ENCODE data around the gene SUPT3H.
"Not testable (repeated sequence)": the region's sequence is repeated elsewhere in the genome, so short reads cannot be mapped to it uniquely, and the experiment has no call there.

DNA sequence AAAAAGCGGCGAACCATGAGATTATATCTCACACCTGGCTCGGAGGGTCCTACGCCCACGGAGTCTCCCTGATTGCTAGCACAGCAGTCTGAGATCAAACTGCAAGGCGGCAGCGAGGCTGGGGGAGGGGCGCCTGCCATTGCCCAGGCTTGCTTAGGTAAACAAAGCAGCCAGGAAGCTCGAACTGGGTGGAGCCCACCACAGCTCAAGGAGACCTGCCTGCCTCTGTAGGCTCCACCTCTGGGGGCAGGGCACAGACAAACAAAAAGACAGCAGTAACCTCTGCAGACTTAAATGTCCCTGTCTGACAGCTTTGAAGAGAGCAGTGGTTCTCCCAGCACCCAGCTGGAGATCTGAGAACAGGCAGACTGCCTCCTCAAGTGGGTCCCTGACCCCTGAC, 201.4 kb downstream of the SUPT3H start:
- TF ChIP-seq, protein P1, sequence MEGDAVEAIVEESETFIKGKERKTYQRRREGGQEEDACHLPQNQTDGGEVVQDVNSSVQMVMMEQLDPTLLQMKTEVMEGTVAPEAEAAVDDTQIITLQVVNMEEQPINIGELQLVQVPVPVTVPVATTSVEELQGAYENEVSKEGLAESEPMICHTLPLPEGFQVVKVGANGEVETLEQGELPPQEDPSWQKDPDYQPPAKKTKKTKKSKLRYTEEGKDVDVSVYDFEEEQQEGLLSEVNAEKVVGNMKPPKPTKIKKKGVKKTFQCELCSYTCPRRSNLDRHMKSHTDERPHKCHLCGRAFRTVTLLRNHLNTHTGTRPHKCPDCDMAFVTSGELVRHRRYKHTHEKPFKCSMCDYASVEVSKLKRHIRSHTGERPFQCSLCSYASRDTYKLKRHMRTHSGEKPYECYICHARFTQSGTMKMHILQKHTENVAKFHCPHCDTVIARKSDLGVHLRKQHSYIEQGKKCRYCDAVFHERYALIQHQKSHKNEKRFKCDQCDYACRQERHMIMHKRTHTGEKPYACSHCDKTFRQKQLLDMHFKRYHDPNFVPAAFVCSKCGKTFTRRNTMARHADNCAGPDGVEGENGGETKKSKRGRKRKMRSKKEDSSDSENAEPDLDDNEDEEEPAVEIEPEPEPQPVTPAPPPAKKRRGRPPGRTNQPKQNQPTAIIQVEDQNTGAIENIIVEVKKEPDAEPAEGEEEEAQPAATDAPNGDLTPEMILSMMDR (IDR thresholded peaks at IDR 0.05) = not testable (repeated sequence)
- TF ChIP-seq POLR2AphosphoS5 (IDR thresholded peaks at IDR 0.05) = not testable (repeated sequence)

All from breast epithelium (tissue), 3 donors.